GM23248 (cell line): ENCODE results near the gene AKAP4.

Experiments
- EZH2 ChIP-seq: fragments of 200-600 bp; sonication (generic); IDR thresholded peaks from 2 replicates; pipeline ENCODE4 v1.6.1; 2018; ENCODE audit warnings: antibody characterized with exemption, mild to moderate bottlenecking; ENCODE audit not compliant: insufficient read depth, poor library complexity, severe bottlenecking
- EZH2phosphoT487 ChIP-seq: fragments of 200-600 bp; sonication (generic); IDR thresholded peaks from 2 replicates; pipeline ENCODE4 v1.6.1; 2018; ENCODE audit warnings: antibody characterized with exemption, moderate library complexity, mild to moderate bottlenecking, low read depth; ENCODE audit not compliant: insufficient read depth

- TF ChIP-seq EZH2phosphoT487 (no peak), EZH2 (no peak)
Measured at GRCh38 chrX:50204364-50204899, 3.6 kb upstream of the AKAP4 start, which contains the start of gene CCNB3.
